GM06990 (cell line): ENCODE results near the gene SERPINB6.

Source experiments
- DNase-seq: peaks from one replicate; pipeline ENCODE4 v3.0.0-alpha.2; 2011; ENCODE audit not compliant: insufficient read length; ENCODE audit errors: extremely low read depth
- H3K27me3 ChIP-seq: replicated peaks from 2 replicates; pipeline ENCODE4 v1.6.0; 2011; ENCODE audit warnings: low read length; ENCODE audit not compliant: control insufficient read depth, insufficient read depth
- H3K36me3 ChIP-seq: 2 replicates; pipeline ENCODE4 v1.5.1; 2011; ENCODE audit warnings: low read length; ENCODE audit not compliant: control insufficient read depth, insufficient read depth
- H3K4me3 ChIP-seq: replicated peaks from 2 replicates; pipeline ENCODE4 v1.5.1; 2011; ENCODE audit warnings: low read depth, mild to moderate bottlenecking, control low read depth, low read length
- TF ChIP-seq, protein P1 (sequence below): IDR thresholded peaks from 2 replicates; pipeline ENCODE4 v1.5.1; 2011; ENCODE audit warnings: low read length, control low read depth, mild to moderate bottlenecking, inconsistent platforms; ENCODE audit not compliant: insufficient read depth, poor library complexity, severe bottlenecking

Gene SERPINB6

DNA sequence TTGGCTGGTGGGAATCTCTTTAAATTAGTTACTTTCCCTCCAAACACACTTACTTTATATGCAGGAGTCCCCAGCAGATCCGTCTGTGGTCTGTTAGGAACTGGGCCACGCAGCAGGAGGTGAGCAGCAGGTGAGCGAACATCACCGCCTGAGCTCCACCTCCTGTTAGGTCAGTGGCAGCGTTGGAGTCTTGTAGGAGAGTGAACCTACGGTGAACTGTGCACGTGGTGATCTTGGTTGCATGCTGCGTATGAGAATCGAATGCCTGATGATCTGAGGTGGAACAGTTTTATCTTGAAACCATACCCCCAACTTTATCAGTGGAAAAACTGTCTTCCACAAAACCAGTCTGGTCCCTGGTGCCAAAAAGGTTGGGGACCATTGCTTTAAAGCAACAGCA, 5.0 kb downstream of the SERPINB6 start:
- Histone ChIP-seq H3K4me3 (no peak overlapping the region), H3K36me3 (no peaks in the 10 kb centered on the region), H3K27me3 (no peaks in the 10 kb centered on the region; the same call in none of the 2 replicates)
- DNase-seq = no peak
- TF ChIP-seq, protein P1, sequence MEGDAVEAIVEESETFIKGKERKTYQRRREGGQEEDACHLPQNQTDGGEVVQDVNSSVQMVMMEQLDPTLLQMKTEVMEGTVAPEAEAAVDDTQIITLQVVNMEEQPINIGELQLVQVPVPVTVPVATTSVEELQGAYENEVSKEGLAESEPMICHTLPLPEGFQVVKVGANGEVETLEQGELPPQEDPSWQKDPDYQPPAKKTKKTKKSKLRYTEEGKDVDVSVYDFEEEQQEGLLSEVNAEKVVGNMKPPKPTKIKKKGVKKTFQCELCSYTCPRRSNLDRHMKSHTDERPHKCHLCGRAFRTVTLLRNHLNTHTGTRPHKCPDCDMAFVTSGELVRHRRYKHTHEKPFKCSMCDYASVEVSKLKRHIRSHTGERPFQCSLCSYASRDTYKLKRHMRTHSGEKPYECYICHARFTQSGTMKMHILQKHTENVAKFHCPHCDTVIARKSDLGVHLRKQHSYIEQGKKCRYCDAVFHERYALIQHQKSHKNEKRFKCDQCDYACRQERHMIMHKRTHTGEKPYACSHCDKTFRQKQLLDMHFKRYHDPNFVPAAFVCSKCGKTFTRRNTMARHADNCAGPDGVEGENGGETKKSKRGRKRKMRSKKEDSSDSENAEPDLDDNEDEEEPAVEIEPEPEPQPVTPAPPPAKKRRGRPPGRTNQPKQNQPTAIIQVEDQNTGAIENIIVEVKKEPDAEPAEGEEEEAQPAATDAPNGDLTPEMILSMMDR = no peak

DNA sequence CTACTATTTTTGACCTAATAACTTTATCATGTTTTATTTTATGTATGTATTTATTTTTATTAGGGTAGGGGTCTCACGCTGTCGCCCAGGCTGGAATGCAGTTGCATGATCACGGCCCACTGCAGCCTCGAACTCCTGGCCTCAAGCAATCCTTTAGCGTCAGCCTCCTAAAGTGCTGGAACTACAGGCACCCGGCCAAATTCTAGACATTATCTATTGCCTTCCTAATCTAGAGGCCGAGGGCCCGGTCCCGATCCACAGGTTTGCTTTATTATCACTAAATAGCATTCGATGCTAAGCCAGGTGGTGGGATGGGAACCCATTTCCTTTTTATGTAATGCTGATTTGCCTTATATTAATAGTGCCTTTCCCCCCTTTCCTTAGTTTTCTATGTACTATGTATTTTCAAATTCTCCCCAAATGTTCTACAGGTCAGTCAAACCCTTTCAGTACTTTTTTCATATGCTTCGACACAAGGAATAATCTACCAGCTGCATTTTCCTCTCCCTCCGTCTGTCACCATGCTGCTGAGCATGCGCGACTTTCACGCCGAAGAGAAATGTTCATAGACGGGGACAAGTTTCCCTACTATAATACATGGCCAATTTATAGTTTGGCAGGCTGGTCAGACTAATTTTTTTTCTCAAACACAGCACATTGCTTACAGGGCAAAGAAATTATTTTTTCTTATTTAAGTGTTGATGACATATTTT, 6.4 kb downstream of the SERPINB6 start:
- Histone ChIP-seq H3K36me3 (no peaks in the 10 kb centered on the region), H3K27me3 (no peaks in the 10 kb centered on the region; the same call in none of the 2 replicates), H3K4me3 (no peak overlapping the region)
- no peak for DNase-seq
- TF ChIP-seq, protein P1 = no peak

DNA sequence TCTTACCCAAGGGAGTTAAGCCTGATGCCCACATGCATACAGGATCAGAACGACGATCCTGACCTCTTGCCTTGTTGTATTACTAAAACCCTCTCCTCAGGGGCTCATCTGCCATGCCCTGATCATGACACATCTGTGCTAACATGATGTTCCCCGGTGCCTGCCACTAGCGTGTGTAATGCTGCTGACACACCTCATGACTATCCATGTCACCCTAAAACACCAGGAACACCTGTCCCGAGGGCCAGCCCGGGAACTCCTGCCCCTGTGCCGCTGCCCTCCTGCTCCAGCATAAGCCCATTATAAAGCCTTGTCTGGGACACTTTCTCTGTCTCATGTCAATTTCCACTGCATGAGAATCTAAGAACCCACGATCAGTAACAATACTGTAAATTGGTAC, 7.6 kb downstream of the SERPINB6 start:
- no peak for DNase-seq
- Histone ChIP-seq H3K36me3 (no peaks in the 10 kb centered on the region), H3K4me3 (no peak overlapping the region), H3K27me3 (peaks cover 2% of the 10 kb centered on the region)
- TF ChIP-seq, protein P1 = no peak

DNA sequence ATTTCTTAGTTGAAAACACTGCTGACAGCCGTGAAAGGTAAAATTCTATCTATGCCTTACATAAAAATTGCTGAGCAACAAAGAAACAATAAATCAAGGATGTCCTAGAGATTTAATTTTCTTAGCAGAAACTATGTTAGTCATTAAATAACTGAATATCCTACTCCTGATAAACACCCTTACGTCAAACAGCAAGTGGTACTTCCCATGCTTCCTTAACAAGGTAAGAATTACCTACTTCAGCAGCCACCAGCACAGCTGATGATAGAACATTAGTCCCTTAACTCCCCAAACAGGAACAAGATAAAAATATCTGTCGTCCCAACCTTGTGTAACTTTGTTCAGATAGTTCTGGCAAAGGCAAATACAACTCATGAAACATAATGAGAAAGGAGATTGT, 8.7 kb downstream of the SERPINB6 start:
- TF ChIP-seq, protein P1 = no peak
- H3K36me3 ChIP-seq = no peaks in the 10 kb centered on the region
- no peak for DNase-seq
- no peak overlapping the region for H3K4me3 ChIP-seq
- H3K27me3 ChIP-seq = peaks cover 4% of the 10 kb centered on the region

DNA sequence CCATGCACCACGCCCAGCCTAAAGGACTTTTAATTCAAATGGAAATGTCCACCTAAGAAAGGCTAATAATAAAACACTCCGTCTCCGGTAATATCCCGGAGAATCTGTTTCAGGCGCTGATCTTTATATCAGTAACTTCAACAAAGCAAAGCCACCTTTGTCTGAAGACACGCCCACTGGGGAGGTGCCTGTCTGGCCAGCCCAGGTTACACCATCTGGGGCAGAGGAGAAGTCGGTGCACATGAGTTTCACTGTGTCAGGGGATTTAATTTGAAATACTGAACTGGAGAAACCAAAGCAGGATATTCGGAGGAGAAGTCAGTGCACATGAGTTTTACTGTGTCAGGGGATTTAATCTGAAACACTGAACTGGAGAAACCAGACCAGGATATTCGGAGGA, 9.4 kb downstream of the SERPINB6 start:
- peaks cover 4% of the 10 kb centered on the region for H3K27me3 ChIP-seq
- H3K36me3 ChIP-seq = no peaks in the 10 kb centered on the region
- H3K4me3 ChIP-seq = no peak overlapping the region
- no peak for DNase-seq
- TF ChIP-seq, protein P1 = no peak

DNA sequence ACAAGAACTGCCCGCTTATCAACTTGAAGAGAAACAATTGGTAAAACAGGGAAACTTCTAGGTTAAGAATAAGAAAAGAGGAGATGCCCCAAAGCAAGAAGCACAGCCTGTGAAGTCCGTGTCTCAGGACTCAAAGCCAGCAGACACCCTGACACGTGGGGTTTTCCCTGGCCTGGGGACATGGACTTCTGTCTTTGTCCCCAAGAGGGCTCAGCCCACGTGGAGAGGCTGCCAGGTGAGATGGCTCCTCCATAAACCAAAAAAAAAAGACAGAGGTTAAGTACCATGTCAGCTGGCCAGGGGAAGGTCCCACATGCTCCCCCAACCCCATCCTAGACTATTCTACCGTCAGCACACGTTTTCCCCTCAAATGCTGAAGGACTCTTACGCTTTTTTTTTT, 9.9 kb downstream of the SERPINB6 start:
- no peak for DNase-seq
- no peak overlapping the region for H3K4me3 ChIP-seq
- TF ChIP-seq, protein P1 = no peak

More for the DNA sequence above, 9.9 kb downstream of the SERPINB6 start:
- no peaks in the 10 kb centered on the region for H3K36me3 ChIP-seq
- peaks cover 4% of the 10 kb centered on the region for H3K27me3 ChIP-seq
